GM06990 (cell line): ENCODE data around the gene RORB.

Source experiments
- DNase-seq: peaks from one replicate; pipeline ENCODE4 v3.0.0-alpha.2; 2011; ENCODE audit not compliant: insufficient read length; ENCODE audit errors: extremely low read depth
- H3K27me3 ChIP-seq: replicated peaks from 2 replicates; pipeline ENCODE4 v1.6.0; 2011; ENCODE audit warnings: low read length; ENCODE audit not compliant: control insufficient read depth, insufficient read depth
- H3K36me3 ChIP-seq: 2 replicates; pipeline ENCODE4 v1.5.1; 2011; ENCODE audit warnings: low read length; ENCODE audit not compliant: control insufficient read depth, insufficient read depth
- H3K4me3 ChIP-seq: replicated peaks from 2 replicates; pipeline ENCODE4 v1.5.1; 2011; ENCODE audit warnings: low read depth, mild to moderate bottlenecking, control low read depth, low read length
- CTCF ChIP-seq: IDR thresholded peaks from 2 replicates; pipeline ENCODE4 v1.5.1; 2011; ENCODE audit warnings: low read length, control low read depth, mild to moderate bottlenecking, inconsistent platforms; ENCODE audit not compliant: insufficient read depth, poor library complexity, severe bottlenecking

RORB gene

GRCh38 chr9:74662674-74663073 is 165.5 kb downstream of the RORB start:
- H3K36me3 ChIP-seq = no peaks in the 10 kb centered on the region
- TF ChIP-seq CTCF = no peak
- H3K4me3 ChIP-seq = no peak overlapping the region
- H3K27me3 ChIP-seq = no peaks in the 10 kb centered on the region; the same call in 1 of the 2 replicates
- DNase-seq = no peak

- no peak overlapping the region for H3K4me3 ChIP-seq
- no peaks in the 10 kb centered on the region; the same call in 1 of the 2 replicates for H3K27me3 ChIP-seq
- no peak for TF ChIP-seq CTCF
- no peaks in the 10 kb centered on the region for H3K36me3 ChIP-seq
- DNase-seq = no peak
These were observed 166.3 kb downstream of the RORB start for GRCh38 chr9:74663439-74663838.

- DNase-seq = no peak
- no peak for TF ChIP-seq CTCF
- Histone ChIP-seq H3K36me3 (no peaks in the 10 kb centered on the region), H3K4me3 (no peak overlapping the region), H3K27me3 (no peaks in the 10 kb centered on the region; the same call in 1 of the 2 replicates)
These were observed 169.6 kb downstream of the RORB start for GRCh38 chr9:74666625-74667316.

GRCh38 chr9:74672237-74672636 is 175.1 kb downstream of the RORB start:
- TF ChIP-seq CTCF = no peak
- Histone ChIP-seq H3K36me3 (no peaks in the 10 kb centered on the region), H3K4me3 (no peak overlapping the region), H3K27me3 (no peaks in the 10 kb centered on the region)
- DNase-seq = no peak

GRCh38 chr9:74674077-74674476 is 176.9 kb downstream of the RORB start:
- H3K36me3 ChIP-seq = no peaks in the 10 kb centered on the region
- DNase-seq = no peak
- TF ChIP-seq CTCF = no peak
- H3K27me3 ChIP-seq = no peaks in the 10 kb centered on the region
- no peak overlapping the region for H3K4me3 ChIP-seq

GRCh38 chr9:74681906-74682305 is 184.8 kb downstream of the RORB start:
- Histone ChIP-seq H3K27me3 (no peaks in the 10 kb centered on the region; the same call in 1 of the 2 replicates), H3K36me3 (no peaks in the 10 kb centered on the region), H3K4me3 (no peak overlapping the region)
- no peak for DNase-seq
- no peak for TF ChIP-seq CTCF
